ENCODE data around the gene RESF1. TPM values are rescaled to one million over a fixed set of nuclear protein-coding genes. Genes with fewer than 3 reads are reported as not detected.

Gene RESF1
- total and polyA plus RNA-seq, 10 of the 15 experiments (the other 5 are each of a cell fraction or from before 2014, with no cell fraction given) = 18.9 to 81.8 (median 39.7) TPM

DNA sequence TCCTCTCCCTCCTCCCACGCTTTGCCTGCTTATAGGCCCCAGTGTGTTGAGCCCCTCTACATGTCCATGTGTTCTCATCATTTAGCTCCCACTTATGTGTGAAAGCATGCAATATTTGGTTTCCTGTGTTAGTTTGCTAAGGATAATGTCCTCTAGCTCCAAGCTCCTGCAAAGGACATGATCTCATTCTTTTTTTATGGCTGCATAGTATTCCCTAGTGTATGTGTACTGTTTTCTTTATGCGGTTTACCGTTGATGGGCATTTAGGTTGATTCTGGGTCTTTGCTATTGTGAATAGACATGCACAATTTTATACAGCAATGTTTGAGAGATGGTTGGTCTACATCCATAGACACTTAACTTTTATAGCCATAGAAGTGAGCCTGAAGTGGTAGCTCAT, 5.1 kb downstream of the RESF1 start:
- ChIA-PET RAD21 (ENCODE audit: unreplicated experiment) (interaction anchor here (0.6 kb wide), 1 partner anchor 714 kb away, joined by 3 read pairs; no protein-coding TSS in a partner anchor), CTCF (interaction anchor here (0.6 kb wide), 1 partner anchor 272 kb away, joined by 4 read pairs; no protein-coding TSS in a partner anchor), POLR2A (no interaction called here), SMC1A (ENCODE audit: uncharacterized antibody, unreplicated experiment) (interaction anchor here (0.9 to 1.4 kb wide), 3 partner anchors 97 to 282 kb away, joined by 3 to 6 read pairs (median 3); no protein-coding TSS in a partner anchor)
- Histone ChIP-seq H3K79me2 (ENCODE audit: control insufficient read depth, insufficient read depth, low read length) (peaks cover 91% of the 10 kb centered on the region), H2AFZ (ENCODE audit: control insufficient read depth, low read depth, low read length) (no peak overlapping the region), H4K20me1 (ENCODE audit: control insufficient read depth, insufficient read depth) (no peaks in the 10 kb centered on the region), H3K4me2 (ENCODE audit: control insufficient read depth, insufficient read depth) (0 out of 2 replicates have a peak overlapping the region, but pooled peaks have one; percentile 4), H3K9ac (ENCODE audit: control insufficient read depth, insufficient read depth, low read length) (no peak overlapping the region), H3K27me3 (replicated peaks in 1 of 2; ENCODE audit: control insufficient read depth in 2 of 2, insufficient read depth in 2 of 2, low read length in 1 of 2) (no peaks in the 10 kb centered on the region), H3K4me3 (no peak overlapping the region), H3K4me1 (ENCODE audit: control insufficient read depth, insufficient read depth, low read length) (peaks cover 18% of the 10 kb centered on the region; the same call in 1 of the 2 replicates), H3K9me3 (replicated peaks; ENCODE audit: control insufficient read depth, insufficient read depth, low read length) (peaks cover 33% of the 10 kb centered on the region), H3K36me3 (ENCODE audit: control insufficient read depth in 2 of 2, insufficient read depth in 2 of 2, low read length in 1 of 2) (peaks cover 1 to 9% of the 10 kb centered on the region in 2 experiments; a peak in 2 of 4 replicates), H3K27ac (ENCODE audit: control insufficient read depth, insufficient read depth) (no peak overlapping the region)
- WGBS (ENCODE audit: insufficient coverage, insufficient replicate concordance, low lambda C conversion rate, missing lambda C conversion rate) = 100% methylated on average over 3 of the region's 3 CpGs
- in situ Hi-C loops (cut with MboI) (no loop called here), intact Hi-C loops (cut with micrococcal nuclease; ENCODE audit: unreplicated experiment) (loop anchor here (10.0 kb wide), 2 partner anchors 171 to 301 kb away; no protein-coding TSS in a partner anchor)
- no TSS peak for BruUV-seq (replicated peaks)
- DNase-seq (ENCODE audit: low read depth, low spot score) (no peak), FAIRE-seq (no peak), ATAC-seq (no peak)
- TF ChIP-seq CHD2 (IDR thresholded peaks at IDR 0.05; ENCODE audit: borderline replicate concordance, low read depth, low read length) = no peak
- TF ChIP-seq IKZF1 (conservative IDR thresholded peaks at IDR 0.05) = no peak
- no peak for TF ChIP-seq NFYB (IDR thresholded peaks at IDR 0.05; ENCODE audit: insufficient read depth, low read depth, low read length)
- TF ChIP-seq BCL11A (IDR thresholded peaks at IDR 0.05; ENCODE audit: low read depth, low read length) = no peak
- no peak for TF ChIP-seq STAT3 (IDR thresholded peaks at IDR 0.05; ENCODE audit: low read depth, low read length)
- no peak for TF ChIP-seq ZNF24 (IDR thresholded peaks at IDR 0.05)
- no peak for TF ChIP-seq SMAD1 (IDR thresholded peaks at IDR 0.05; ENCODE audit: low read depth, partially characterized antibody)
- no peak for TF ChIP-seq USF2 (IDR thresholded peaks at IDR 0.05; ENCODE audit: borderline replicate concordance, low read depth, low read length)
- TF ChIP-seq POU2F2 (IDR thresholded peaks at IDR 0.05; ENCODE audit: borderline replicate concordance, low read depth, low read length) = no peak
- TF ChIP-seq BACH1 (IDR thresholded peaks at IDR 0.05; ENCODE audit: borderline replicate concordance) = no peak
- TF ChIP-seq POLR2A (IDR thresholded peaks at IDR 0.05; ENCODE audit: low read depth, low read length) = no peak
- TF ChIP-seq ZSCAN29 (IDR thresholded peaks at IDR 0.05) = no peak
- TF ChIP-seq ZZZ3 (IDR thresholded peaks at IDR 0.05; ENCODE audit: control insufficient read depth, insufficient read length, low read depth) = no peak
- TF ChIP-seq TBL1XR1 (IDR thresholded peaks at IDR 0.05; ENCODE audit: low read depth, low read length) = no peak

Data from GM12878 (cell line).